Kidney (tissue), 14 donors: ENCODE measurements around the gene NLGN3. TPM values are rescaled to one million over a fixed set of nuclear protein-coding genes. Genes with fewer than 3 reads are reported as not detected.

Source experiments
- DNase-seq, 5 donors: peaks; one replicate each; pipeline ENCODE4 v3.0.0-alpha.2; 2013 to 2020
- FAIRE-seq: peaks from 2 replicates; lab custom pipeline; 2012; peaks lifted over from hg19 to GRCh38; lab: Jason Lieb, UNC
- H3K27ac ChIP-seq, 2 donors: one replicate each; pipeline ENCODE4 v1.7.0; 2013; ENCODE audit warnings: low read depth in 2 of 2, low read length in 2 of 2, inconsistent platforms in 1 of 2
- H3K27me3 ChIP-seq: one replicate; pipeline ENCODE4 v1.7.1; 2013; ENCODE audit warnings: low read length, inconsistent platforms; ENCODE audit not compliant: control insufficient read depth, insufficient read depth
- H3K36me3 ChIP-seq, 3 donors: one replicate each; pipeline versions ENCODE4 v1.7.0 to v1.7.1; 2013; ENCODE audit warnings: low read length in 3 of 3, control low read depth in 1 of 3, inconsistent platforms in 1 of 3; ENCODE audit not compliant: insufficient read depth in 3 of 3, control insufficient read depth in 2 of 3
- H3K4me1 ChIP-seq, 3 donors: one replicate each; pipeline versions ENCODE4 v1.7.0 to v1.7.1; 2013; ENCODE audit warnings: low read length in 3 of 3, inconsistent platforms in 1 of 3, low read depth in 1 of 3; ENCODE audit not compliant: control insufficient read depth in 2 of 3, insufficient read depth in 2 of 3
- H3K4me3 ChIP-seq, 3 donors: one replicate each; pipeline versions ENCODE4 v1.7.0 to v1.8.1; 2013; ENCODE audit warnings: low read length in 3 of 3, control low read depth in 1 of 3, inconsistent platforms in 1 of 3
- H3K9ac ChIP-seq, 3 donors: one replicate each; pipeline versions ENCODE4 v1.7.0 to v1.7.1; 2013; ENCODE audit warnings: low read length in 3 of 3, control low read depth in 1 of 3, inconsistent platforms in 1 of 3
- H3K9me3 ChIP-seq, 3 donors: one replicate each; pipeline versions ENCODE4 v1.7.0 to v1.7.1; 2013; ENCODE audit warnings: low read length in 3 of 3, control low read depth in 1 of 3, inconsistent platforms in 1 of 3; ENCODE audit not compliant: control insufficient read depth in 2 of 3, insufficient read depth in 1 of 3
- intact Hi-C: fragments of 100-400 bp; cut with DNase I; formaldehyde crosslinking; loops from one replicate; pipeline ENCODE4 v1.11.1; 2022
- polyA plus RNA-seq: library from polyadenylated mRNA; stranded (reverse); fragments of 350-450 nt; fragmentation: Illumina TruSeq; extraction: RNeasy Lipid Tissue Mini Kit (QIAGEN cat#74804); gene quantifications from one replicate; pipeline ENCODE4 v1.2.3, GENCODE V29; 2014; ENCODE audit warnings: low read depth, low replicate concordance; ENCODE audit not compliant: insufficient read depth
- total RNA-seq: library from RNA; stranded (reverse); fragmentation: NEBNext Ultra II Directional; extraction: Animal tissue kit (Norgen Biotek cat#: 25700); gene quantifications from one replicate; pipeline ENCODE4 v1.2.1, GENCODE V29; 2021
- TF ChIP-seq, protein P1 (sequence below): IDR thresholded peaks from 3 replicates; pipeline ENCODE4 v1.5.1; 2012; ENCODE audit warnings: mild to moderate bottlenecking, moderate library complexity, borderline replicate concordance; ENCODE audit not compliant: insufficient read depth; ENCODE audit errors: extremely low read depth
- donor health status: control.
- donor health status: control.
- donor health status: control.
- donor health status: control.
- donor health status: control.
- donor health status: DM: yes; HTN: yes; CAD: no.
- donor health status: Normal renal cell carcinoma (clear cell type).

Gene NLGN3
- total and polyA plus RNA-seq, 2 donors from 2014 or later = 0.82 to 0.97 TPM

DNA sequence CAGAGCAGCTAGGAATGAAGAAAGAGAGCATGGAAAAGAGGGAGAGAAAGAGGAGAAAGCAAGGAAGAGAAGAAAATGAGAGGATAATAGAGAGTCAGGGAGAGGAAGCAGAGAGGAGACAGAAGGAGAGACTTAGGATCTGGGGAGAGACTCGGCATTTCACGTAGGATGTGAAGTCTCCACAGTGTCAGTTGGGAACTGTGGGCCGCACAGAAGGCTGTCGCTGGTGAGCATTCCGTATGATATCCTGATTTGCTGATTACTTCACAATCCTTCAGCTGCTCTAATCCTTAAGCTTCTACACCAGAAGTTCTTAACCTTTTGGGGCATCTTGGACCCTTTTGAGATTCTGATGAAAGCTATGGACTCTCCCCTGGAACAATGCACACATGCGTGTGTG is 14.0 kb downstream of the NLGN3 start:
- Histone ChIP-seq H3K36me3 (peaks cover 0 to 2% (median 0%) of the 10 kb centered on the region in 3 donors), H3K9ac (no peak overlapping the region), H3K4me3 (no peak overlapping the region), H3K27ac (no peak overlapping the region), H3K27me3 (no peaks in the 10 kb centered on the region), H3K4me1 (no peaks in the 10 kb centered on the region), H3K9me3 (no peaks in the 10 kb centered on the region)
- DNase-seq = no peak
- intact Hi-C loops = no loop called here
- TF ChIP-seq, protein P1, sequence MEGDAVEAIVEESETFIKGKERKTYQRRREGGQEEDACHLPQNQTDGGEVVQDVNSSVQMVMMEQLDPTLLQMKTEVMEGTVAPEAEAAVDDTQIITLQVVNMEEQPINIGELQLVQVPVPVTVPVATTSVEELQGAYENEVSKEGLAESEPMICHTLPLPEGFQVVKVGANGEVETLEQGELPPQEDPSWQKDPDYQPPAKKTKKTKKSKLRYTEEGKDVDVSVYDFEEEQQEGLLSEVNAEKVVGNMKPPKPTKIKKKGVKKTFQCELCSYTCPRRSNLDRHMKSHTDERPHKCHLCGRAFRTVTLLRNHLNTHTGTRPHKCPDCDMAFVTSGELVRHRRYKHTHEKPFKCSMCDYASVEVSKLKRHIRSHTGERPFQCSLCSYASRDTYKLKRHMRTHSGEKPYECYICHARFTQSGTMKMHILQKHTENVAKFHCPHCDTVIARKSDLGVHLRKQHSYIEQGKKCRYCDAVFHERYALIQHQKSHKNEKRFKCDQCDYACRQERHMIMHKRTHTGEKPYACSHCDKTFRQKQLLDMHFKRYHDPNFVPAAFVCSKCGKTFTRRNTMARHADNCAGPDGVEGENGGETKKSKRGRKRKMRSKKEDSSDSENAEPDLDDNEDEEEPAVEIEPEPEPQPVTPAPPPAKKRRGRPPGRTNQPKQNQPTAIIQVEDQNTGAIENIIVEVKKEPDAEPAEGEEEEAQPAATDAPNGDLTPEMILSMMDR = no peak
- no peak for FAIRE-seq

DNA sequence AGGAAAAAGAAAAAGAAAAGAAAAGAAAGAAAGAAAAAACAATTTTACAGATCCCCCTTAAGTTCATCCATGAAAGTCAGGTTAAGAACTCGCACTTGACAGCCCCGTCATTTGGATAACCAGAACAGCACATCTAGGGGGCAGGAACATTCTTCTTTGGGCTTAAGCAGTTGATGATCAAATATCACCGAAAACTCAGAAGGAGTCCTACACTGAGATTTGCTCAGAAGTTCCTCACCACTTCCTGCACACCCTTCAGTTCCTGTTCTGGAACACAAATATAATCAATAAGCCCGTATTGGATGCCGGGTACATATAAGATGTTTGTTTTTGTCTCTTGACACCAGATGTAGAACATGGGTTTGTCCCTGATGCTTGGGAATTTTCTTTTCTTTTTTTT is 14.7 kb downstream of the NLGN3 start:
- Histone ChIP-seq H3K4me3 (no peak overlapping the region), H3K36me3 (peaks cover 0 to 2% (median 0%) of the 10 kb centered on the region in 3 donors), H3K27me3 (no peaks in the 10 kb centered on the region), H3K9me3 (no peaks in the 10 kb centered on the region), H3K9ac (no peak overlapping the region), H3K4me1 (no peaks in the 10 kb centered on the region), H3K27ac (no peak overlapping the region)
- no peak for FAIRE-seq
- intact Hi-C loops = no loop called here
- no peak for DNase-seq
- TF ChIP-seq, protein P1 = no peak

DNA sequence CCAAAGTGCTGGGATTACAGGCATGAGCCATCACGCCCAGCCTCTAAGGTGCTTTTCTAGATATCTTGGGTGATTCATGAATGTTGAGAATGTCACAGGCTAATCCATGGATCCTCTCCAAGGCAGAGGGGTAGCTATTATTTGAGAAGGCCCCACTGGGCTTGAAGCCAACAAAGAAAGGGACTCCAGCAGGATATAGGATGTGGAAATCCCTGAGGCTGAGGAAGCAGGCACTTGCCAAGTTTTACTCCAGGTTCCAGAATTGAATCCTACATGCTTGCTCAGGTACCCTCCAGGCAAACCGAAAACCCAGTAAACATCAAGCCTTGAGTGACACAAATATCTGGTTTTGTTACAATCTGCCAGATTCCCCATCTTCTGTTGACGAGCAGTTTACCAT is 15.8 kb downstream of the NLGN3 start:
- Histone ChIP-seq H3K4me1 (no peaks in the 10 kb centered on the region), H3K9me3 (no peaks in the 10 kb centered on the region), H3K36me3 (peaks cover 0 to 2% (median 0%) of the 10 kb centered on the region in 3 donors), H3K27ac (no peak overlapping the region), H3K4me3 (no peak overlapping the region), H3K27me3 (no peaks in the 10 kb centered on the region), H3K9ac (no peak overlapping the region)
- DNase-seq = no peak
- intact Hi-C loops = no loop called here
- TF ChIP-seq, protein P1 = no peak
- FAIRE-seq = no peak

DNA sequence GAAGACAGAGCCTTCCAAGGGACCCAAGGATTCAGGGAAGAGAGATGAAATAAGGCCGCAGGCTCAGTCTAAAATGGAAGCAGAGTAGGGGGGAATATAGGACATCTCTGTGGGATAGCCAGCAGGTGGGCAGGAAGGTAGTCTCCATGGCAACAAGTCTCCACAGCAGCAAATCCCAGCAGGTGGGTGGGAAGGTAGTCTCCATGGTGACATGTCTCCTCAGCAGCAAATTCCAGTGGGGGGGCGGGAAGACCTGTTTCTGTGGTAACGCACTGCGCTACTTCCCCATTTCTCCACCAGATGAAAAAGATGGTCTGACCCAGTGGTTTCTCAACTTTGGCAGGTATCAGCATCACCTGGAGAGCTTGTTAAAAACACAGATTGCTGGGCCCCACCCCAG is 18.3 kb downstream of the NLGN3 start:
- no peak for FAIRE-seq
- Histone ChIP-seq H3K36me3 (no peaks in the 10 kb centered on the region), H3K4me3 (no peak overlapping the region), H3K9me3 (no peaks in the 10 kb centered on the region), H3K27me3 (no peaks in the 10 kb centered on the region), H3K4me1 (no peaks in the 10 kb centered on the region), H3K27ac (no peak overlapping the region), H3K9ac (no peak overlapping the region)
- TF ChIP-seq, protein P1 = no peak
- no peak for DNase-seq
- intact Hi-C loops = no loop called here
